SW 1271 (cell line): Measurements from ENCODE around the gene AJAP1.

Source experiments
- DNase-seq, 2 experiments: peaks; one replicate each; lab custom pipeline; 2025; lab: John Stamatoyannopoulos, UW

Gene AJAP1

DNA sequence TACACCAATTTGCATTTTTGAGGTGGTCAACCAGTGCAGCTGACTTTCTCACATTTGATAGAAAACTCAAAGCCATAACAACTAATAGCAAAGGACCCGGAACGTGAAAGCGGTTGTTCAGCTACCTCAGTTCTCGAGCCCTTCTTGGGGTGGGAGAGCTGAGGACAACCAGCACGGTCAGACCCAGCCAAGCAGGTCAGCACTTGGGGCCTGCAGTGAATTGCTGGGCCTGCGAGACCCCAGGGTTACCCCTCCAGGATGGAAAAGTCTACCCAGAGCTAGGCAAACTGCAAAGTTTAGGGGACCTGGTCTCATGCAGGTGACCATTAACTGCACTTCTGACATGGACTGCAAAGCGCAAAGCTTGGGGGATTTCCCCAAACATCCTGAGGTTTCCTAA is 23.8 kb upstream of the AJAP1 start:
- no peak for DNase-seq

DNA sequence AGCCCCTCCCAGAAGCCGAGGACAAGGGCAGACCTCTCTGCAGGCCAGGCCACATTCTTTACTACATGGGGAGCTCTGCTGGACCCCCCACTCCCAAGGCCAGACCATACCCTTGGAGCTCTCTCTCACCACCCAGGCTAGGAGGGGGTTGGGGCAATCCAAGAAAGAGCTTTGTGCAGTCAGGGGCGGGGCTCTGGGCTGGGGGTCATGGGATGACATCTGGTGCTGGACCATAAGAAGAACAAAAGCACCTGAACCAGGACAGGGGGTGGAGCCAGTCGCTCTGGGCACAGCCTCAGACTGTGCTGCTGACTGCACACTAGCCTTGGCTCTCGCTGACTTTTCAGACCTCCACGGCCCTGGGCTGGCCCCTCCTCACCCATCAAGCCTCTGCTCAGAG is 23.1 kb upstream of the AJAP1 start:
- DNase-seq = no peak

DNA sequence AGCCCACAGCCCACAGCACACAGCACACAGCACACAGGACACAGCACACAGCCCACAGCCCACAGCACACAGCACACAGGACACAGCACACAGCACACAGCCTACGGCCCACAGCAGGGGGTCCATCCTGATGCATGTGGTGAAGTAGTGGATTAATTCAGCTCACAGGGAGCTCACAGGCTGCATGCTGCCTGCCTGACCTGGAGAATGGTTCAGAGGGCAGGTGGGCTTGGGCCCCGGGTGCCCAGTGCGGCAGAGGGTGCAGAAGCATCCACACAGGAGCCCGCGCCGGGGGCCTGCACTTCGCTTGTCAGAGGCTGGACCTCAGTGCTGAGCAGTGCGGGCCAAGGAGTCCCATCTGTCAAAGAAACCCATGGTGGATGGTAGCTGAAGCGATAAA is 21.1 kb upstream of the AJAP1 start:
- no peak for DNase-seq

GRCh38 chr1:4634156-4634792 is 20.1 kb upstream of the AJAP1 start:
- DNase-seq = no peak

DNA sequence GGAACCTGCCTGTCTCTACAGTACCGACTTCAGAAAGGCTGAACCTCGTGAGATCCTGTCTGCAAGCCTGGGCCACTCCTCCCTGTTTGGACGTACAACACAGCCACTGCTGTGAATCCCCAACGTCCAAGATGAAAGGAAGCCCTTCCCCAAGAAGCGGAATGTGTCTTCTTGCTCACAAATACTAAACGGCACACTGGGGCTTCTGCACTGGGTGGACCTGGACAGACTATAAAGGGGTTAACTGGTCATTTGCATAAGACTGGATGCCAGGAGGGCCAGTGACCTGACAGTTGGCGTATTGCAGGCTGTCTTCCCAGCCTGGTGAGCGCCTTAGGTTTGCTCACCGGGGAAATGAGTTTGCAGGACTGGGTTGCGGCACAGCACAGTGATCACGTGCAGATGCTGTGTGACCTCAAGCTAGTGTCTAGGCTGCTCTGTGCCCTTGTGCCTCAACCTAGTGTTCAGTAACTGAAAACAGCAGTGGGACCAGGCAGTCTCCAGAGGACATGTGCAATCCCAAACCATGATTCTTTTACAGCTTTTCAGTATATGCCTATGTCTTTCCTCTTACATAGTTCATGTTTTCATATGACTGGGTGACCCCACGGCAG is 19.5 kb upstream of the AJAP1 start:
- no peak for DNase-seq

DNA sequence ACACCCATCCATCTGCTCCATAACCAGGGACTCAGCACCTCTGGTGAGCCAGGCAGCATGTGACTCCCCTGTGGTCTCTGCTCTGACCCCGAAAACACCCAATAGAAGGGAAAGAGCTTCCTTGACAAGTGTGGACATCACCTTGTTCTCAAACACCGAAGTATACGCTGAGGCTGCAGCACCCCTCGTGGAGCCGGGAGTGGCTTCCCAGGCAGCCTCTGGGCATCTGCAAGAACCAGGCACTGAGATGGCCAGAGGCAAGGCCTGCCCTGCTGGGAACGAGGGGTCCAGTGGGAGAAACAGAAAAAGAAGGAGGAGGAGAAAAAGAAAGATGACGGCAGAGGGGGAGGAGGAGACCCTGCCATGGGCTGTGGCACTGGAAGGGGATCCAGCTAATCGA is 18.2 kb upstream of the AJAP1 start:
- DNase-seq = no peak

DNA sequence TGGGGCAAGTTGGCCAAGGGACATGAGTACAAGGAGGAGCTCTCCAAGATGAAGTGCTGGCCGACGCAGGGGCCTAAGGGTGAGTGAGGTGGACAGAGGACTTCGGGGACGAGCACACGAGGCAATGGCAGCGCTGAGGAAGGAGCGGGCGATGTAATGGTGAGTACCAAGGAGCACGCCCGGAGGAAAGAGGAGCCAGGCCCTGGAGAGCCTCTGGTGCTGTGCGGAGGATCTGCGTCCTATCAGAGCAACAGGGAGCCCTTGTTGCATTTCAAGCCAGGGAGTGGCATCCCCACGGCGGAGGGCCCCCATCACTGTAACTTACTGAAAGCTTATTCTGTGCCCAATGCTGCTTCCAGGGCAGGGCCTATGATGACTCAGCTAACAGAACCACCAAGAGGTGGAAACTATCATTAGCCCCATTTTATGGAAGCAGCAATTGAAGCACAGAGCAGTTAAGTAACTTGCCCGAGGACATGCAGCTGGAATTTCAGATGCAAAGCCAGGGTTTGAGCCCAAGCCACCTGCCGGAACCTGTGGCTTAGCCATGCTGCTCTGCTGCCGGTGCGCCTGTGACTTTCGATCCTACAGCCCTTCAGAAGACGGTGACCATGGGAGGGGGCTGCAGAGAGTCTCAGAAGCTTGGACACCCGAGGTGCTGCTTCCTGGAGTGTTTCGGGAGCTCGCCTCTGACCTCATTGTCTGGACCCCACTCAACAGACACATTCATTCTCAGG is 17.6 kb upstream of the AJAP1 start:
- no peak for DNase-seq

DNA sequence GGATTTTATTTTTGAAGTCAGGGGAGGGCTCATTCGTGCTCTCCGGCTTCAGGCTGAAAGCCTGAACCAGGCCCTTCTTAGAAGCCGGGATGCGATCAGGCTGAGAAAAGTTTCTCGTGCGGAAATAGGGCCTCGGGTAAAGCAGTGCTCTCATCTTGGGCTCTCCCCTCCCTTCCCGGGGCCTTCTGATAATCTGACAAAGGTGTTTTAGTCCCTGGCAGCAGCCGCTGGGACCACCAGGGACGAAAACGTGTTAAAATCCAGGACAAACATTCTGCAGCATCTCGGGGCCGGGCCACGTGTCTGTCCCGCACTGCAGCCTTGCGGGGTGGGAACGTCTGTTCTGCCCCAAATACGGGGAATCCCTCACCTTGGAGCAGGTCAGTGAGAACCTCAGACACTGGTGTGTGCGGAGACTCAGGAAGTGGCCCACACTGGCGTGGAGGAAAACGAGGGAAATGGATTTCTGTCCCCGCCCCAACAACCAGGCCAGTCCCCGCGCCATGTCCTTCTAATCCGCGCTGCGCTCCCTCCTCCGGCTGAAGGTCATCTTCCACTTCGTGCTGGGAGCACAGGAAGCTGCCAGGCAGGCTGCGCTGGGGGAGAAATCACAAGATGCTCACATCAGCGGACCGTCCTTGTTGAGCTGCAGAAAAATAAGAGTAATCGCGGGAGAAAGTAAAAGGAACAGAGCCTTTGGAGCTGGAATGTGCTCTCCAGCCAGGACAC is 16.6 kb upstream of the AJAP1 start:
- no peak for DNase-seq

- no peak for DNase-seq
Measured at GRCh38 chr1:4638345-4638729, 16.1 kb upstream of the AJAP1 start.

DNA sequence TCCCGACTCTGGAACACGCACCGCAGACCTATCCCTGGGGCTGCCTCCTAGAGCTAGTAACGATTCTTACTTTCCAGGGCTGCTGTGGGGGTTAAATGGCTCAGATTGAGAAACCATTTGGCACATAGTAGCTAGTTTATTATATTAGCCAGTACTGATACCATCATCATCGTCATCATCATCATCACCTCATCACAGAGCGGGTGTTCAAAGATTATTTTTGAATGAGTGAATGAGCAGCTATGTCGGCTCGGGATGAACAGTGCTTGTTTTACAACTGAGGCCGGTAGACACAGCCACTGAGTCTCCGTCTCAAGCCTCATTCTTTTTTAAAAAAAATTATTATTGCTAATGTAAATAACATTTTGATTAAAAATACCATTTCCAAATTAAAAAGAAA is 13.5 kb upstream of the AJAP1 start:
- no peak for DNase-seq

DNA sequence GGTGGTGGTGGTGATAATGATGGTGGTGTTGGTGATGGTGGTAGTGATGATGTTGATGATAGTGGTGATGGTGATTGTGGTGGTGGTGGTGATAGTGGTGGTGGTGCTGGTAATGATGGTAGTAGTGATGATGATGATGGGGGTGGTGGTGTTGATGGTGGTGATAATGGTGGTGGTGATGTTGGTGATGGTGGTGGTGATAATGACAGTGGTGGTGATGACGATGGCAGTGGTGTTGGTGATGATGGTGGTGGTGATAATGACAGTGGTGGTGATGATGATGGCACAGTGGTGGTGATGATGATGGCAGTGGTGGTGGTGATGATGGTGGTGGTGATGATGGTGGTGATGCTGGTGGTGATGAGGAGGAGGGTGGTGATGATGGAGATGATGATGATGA is 7.0 kb upstream of the AJAP1 start:
- no peak for DNase-seq

DNA sequence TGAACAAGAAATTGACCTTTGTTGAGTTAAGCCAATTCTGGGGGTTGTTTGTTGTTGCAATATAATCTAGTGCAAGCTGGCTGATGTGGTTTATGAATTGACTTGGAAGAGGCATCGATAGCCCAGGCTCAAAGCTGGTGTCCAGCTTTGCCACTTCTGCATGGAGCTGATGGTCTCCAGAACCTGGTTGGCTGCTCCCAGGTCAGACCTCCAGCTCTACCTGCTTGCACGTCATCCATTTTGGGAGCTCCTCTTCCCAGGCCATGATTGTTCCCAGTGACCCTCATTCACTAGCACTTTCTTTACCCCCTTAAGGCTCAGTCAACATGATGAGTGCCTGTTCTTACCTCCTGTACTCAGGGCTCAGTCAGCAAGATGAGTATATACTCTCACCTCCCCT is 5.8 kb upstream of the AJAP1 start:
- DNase-seq = no peak

- DNase-seq = peak; percentile 27 to 67
Measured at GRCh38 chr1:4650481-4650880, 3.9 kb upstream of the AJAP1 start.

GRCh38 chr1:4650981-4651380 is 3.4 kb upstream of the AJAP1 start:
- DNase-seq = no peak

DNA sequence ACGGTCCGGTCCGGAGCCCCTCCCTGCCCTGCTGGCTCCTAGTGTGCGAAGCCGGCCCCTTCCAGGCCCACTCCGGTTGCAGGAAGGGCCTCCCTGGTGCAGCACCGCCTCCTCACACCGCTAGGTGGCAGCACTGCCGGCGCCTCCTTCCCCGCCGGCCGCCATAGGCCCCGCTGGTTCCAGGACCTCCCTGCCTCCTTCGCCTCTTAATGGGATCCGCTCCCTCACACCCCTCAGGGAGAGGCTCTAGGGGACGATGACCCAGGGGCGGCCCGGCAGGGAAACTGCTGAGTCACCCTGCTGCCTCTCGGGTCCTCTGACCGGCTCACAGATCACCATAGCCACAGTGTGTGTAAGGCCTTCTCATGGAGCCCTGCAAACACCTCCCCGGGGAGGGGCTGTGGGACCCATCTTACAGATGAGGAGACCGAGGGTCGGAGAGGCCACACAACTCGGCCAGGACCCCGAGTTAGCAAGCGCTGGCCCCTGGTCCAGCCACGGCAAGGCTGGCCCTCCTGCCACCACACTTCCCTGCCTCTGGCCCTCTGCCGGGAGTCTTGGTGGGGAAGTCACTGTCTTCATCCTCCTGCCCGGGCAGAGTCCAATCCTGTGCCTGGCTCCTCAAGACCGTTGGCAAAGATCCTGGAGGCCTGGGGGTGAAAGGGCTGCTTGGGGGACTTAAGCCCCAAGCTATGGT is 1.6 kb upstream of the AJAP1 start:
- peak in 1 of 2 experiments; percentile 45 for DNase-seq

DNA sequence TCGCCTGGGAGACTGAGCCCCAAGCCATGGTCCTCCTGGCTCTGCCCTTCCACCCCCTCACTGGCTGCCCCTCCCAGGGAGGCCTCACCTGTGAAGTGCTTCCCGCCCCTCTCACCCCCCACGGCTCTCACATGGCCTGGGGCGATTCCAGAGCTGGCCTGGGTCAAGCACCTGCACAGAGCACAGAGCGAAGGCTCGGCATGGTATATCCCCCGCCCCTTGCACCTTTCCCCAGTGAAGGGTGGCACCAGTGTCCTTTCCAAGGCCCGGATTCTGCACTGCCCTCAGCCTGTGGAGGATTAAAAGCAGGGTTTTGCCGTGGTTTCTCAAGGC is 1.1 kb upstream of the AJAP1 start:
- DNase-seq = no peak

- DNase-seq = no peak
Measured at GRCh38 chr1:4654764-4655673, 610 bp downstream of the AJAP1 start.

DNA sequence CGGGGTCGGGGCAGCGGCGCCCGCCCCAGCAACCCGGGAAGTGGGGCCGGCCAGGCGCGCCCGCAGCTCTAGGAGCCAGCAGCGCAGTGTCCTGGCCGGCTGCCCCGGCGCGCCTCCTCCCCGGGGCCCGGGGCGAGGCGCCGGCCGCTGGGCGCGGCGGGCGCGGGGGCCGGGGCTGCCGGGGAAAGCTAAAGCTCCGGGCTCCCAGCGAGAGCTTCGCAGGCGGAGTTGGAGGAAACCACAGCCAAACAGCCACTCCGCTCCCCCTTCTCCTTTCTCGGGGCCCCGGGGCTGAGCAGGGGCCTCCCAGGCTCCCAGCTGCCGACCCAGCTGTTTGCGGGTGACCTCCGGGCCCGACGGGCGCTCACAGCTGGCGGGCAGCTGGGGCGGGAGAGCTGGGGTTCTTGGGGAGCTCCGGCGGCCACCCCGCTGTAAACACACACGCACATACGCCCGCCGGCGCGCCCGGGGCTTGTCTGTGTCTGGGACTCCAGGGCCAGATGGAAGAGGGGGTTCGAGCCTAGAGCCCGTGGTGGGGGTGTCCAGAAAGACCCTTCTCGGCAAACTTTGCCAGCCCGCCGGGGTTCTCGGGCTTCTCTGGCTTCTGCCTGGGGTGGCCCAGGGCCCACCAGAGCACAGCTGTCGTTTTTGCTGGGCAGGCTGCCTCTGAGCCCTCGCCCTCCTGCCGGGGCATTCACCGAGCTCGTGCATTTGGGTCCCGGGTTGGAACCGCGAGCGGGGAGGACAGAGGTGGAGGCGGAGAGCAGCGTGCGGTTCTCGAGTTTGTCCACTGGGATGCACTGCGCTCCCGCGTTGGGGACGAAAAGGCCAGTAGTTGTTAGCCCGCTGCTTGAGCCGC is 1.5 kb downstream of the AJAP1 start:
- peak in 1 of 2 experiments; percentile 33 for DNase-seq

DNA sequence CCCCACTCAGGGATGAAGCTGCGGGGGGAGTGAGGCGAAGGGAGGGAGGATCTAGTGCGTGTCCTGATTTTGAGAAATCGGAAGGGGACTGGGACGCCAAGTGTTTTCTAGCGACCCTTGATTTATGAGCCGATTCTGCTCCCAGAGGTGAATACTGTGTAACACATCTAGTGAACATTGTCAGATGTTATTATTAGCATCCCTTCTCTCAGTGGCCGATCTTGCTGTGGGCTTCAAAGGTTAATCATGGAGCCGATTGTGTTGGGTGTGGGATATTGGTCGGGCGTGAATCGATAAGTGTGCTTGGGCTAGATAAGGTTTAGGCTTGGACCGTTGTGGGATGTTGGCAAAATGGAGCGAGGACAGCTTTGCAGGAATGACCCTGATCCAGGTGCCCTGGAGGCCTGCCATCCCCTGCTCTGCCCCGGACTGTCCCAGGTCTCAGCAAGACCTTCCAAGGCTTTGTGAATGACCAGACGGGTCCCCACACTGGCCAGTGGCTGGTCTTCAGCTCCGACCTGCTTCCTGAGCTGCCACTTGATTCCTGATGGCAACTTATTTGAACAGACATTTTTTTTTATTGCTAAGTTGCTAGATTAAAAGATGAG is 2.2 kb downstream of the AJAP1 start:
- DNase-seq = peak in 1 of 2 experiments; percentile 33

- DNase-seq = no peak
Measured at GRCh38 chr1:4657244-4657789, 2.9 kb downstream of the AJAP1 start.
